Measurements from ENCODE around the gene HLA-DQB1. TPM values are rescaled to one million over a fixed set of nuclear protein-coding genes. Genes with fewer than 3 reads are reported as not detected.

Gene HLA-DQB1
- total RNA-seq, 6 experiments from 2014 or later: 0.33 to 14.7 (median 1.7) TPM; not detected in 1

- H3K36me3 ChIP-seq: no peaks in the 10 kb centered on the region
- no peak for TF ChIP-seq CTCF (IDR thresholded peaks at IDR 0.05)
- no peak for TF ChIP-seq POLR2A (IDR thresholded peaks at IDR 0.05)
- WGBS (ENCODE audit: insufficient coverage, low coverage, low lambda C conversion rate, missing lambda C conversion rate): 26% methylated on average over 3 of the region's 3 CpGs
- DNase-seq: no peak
- H3K4me1 ChIP-seq: no peaks in the 10 kb centered on the region
- intact Hi-C loops (cut with DNase I): no loop called here
- H3K9me3 ChIP-seq: no peaks in the 10 kb centered on the region
- no peak for ATAC-seq
- H3K4me3 ChIP-seq: no peak overlapping the region
- H3K27me3 ChIP-seq: no peaks in the 10 kb centered on the region
- no peak overlapping the region for H3K27ac ChIP-seq
Measured at GRCh38 chr6:32615885-32616532, 50.4 kb downstream of the HLA-DQB1 start.

- intact Hi-C loops (cut with DNase I): no loop called here
- no peaks in the 10 kb centered on the region for H3K36me3 ChIP-seq
- H3K4me1 ChIP-seq: no peaks in the 10 kb centered on the region
- H3K4me3 ChIP-seq: no peak overlapping the region
- no peak for DNase-seq
- H3K27me3 ChIP-seq: no peaks in the 10 kb centered on the region
- H3K27ac ChIP-seq: no peak overlapping the region
- ATAC-seq: no peak
- WGBS (ENCODE audit: insufficient coverage, low coverage, low lambda C conversion rate, missing lambda C conversion rate): 0% methylated on average over 1 of the region's 1 CpG
- TF ChIP-seq POLR2A (IDR thresholded peaks at IDR 0.05) (no peak), CTCF (IDR thresholded peaks at IDR 0.05) (no peak)
- H3K9me3 ChIP-seq: no peaks in the 10 kb centered on the region
Measured at GRCh38 chr6:32614366-32615081, 51.9 kb downstream of the HLA-DQB1 start.

- no peaks in the 10 kb centered on the region for H3K4me1 ChIP-seq
- H3K9me3 ChIP-seq: no peaks in the 10 kb centered on the region
- intact Hi-C loops (cut with DNase I): no loop called here
- WGBS (ENCODE audit: insufficient coverage, low coverage, low lambda C conversion rate, missing lambda C conversion rate): 6% methylated on average over 6 of the region's 6 CpGs
- no peak overlapping the region for H3K4me3 ChIP-seq
- H3K36me3 ChIP-seq: no peaks in the 10 kb centered on the region
- no peak for ATAC-seq
- DNase-seq: no peak
- no peaks in the 10 kb centered on the region for H3K27me3 ChIP-seq
- no peak overlapping the region for H3K27ac ChIP-seq
- TF ChIP-seq POLR2A (IDR thresholded peaks at IDR 0.05) (no peak), CTCF (IDR thresholded peaks at IDR 0.05) (no peak)
Measured at GRCh38 chr6:32613475-32613874, 53.0 kb downstream of the HLA-DQB1 start.

GRCh38 chr6:32610682-32611296, 55.7 kb downstream of the HLA-DQB1 start:
- no peak overlapping the region for H3K27ac ChIP-seq
- no peaks in the 10 kb centered on the region for H3K27me3 ChIP-seq
- no peak for ATAC-seq
- no peaks in the 10 kb centered on the region for H3K9me3 ChIP-seq
- no peak overlapping the region for H3K4me3 ChIP-seq
- no peaks in the 10 kb centered on the region for H3K4me1 ChIP-seq
- intact Hi-C loops (cut with DNase I): no loop called here
- H3K36me3 ChIP-seq: no peaks in the 10 kb centered on the region
- 8% methylated on average over 3 of the region's 3 CpGs for WGBS (ENCODE audit: insufficient coverage, low coverage, low lambda C conversion rate, missing lambda C conversion rate)
- TF ChIP-seq POLR2A (IDR thresholded peaks at IDR 0.05) (no peak), CTCF (IDR thresholded peaks at IDR 0.05) (no peak)
- no peak for DNase-seq

Measured in right lobe of liver (tissue), 6 donors.